HFF-Myc (cell line): ENCODE results near the gene MKRN2.

Experiments
- DNase-seq: peaks from one replicate; pipeline ENCODE4 v3.0.0-alpha.2; 2011; ENCODE audit warnings: low read depth; ENCODE audit errors: extremely low read depth
- H3K4me3 ChIP-seq: replicated peaks from 2 replicates; pipeline ENCODE4 v1.5.1; 2011; ENCODE audit warnings: low read depth, mild to moderate bottlenecking, control low read depth, low read length
- TF ChIP-seq, protein P1 (sequence below): IDR thresholded peaks from 2 replicates; pipeline ENCODE4 v1.5.1; 2012; ENCODE audit warnings: mild to moderate bottlenecking, low read depth, low read length, control low read depth; ENCODE audit errors: missing control alignments

MKRN2 gene

DNA sequence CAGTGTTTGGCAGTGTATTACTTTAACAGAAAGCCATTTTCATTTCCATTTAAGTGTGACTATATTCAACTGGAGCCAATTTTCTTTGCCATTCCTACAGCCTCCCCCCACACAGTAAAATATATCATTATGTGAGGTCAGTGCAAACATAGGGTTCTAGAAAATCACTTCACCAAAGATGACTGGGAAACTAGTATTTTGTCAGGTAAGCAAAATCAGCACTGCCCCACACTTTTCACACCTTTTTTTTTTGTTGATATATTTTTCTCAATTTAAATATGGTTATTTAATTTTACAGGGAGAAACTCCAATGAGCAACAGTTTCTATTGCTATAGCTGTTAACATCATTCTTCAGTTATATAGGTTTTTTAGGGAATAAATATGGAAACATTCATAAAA lies 41.3 kb upstream of the MKRN2 start:
- no peak for DNase-seq
- TF ChIP-seq, protein P1, sequence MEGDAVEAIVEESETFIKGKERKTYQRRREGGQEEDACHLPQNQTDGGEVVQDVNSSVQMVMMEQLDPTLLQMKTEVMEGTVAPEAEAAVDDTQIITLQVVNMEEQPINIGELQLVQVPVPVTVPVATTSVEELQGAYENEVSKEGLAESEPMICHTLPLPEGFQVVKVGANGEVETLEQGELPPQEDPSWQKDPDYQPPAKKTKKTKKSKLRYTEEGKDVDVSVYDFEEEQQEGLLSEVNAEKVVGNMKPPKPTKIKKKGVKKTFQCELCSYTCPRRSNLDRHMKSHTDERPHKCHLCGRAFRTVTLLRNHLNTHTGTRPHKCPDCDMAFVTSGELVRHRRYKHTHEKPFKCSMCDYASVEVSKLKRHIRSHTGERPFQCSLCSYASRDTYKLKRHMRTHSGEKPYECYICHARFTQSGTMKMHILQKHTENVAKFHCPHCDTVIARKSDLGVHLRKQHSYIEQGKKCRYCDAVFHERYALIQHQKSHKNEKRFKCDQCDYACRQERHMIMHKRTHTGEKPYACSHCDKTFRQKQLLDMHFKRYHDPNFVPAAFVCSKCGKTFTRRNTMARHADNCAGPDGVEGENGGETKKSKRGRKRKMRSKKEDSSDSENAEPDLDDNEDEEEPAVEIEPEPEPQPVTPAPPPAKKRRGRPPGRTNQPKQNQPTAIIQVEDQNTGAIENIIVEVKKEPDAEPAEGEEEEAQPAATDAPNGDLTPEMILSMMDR: no peak
- H3K4me3 ChIP-seq: no peak overlapping the region

DNA sequence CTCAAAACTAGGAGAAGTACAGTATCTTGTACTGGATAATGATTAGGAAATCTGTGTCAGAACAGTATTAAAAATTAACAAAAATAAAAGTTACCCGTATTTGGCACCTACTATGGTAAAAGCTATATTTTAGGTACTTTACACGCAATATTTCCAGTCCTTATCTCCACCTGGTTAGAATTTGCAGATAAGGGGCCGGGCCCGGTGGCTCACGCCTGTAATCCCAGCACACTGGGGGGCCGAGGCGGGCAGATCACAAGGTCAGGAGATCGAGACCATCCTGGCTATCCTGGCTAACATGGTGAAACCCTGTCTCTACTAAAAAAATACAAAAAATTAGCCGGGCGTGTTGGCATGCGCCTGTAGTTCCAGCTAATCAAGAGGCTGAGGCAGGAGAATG lies 40.0 kb upstream of the MKRN2 start:
- DNase-seq: no peak
- H3K4me3 ChIP-seq: no peak overlapping the region
- TF ChIP-seq, protein P1: no peak

DNA sequence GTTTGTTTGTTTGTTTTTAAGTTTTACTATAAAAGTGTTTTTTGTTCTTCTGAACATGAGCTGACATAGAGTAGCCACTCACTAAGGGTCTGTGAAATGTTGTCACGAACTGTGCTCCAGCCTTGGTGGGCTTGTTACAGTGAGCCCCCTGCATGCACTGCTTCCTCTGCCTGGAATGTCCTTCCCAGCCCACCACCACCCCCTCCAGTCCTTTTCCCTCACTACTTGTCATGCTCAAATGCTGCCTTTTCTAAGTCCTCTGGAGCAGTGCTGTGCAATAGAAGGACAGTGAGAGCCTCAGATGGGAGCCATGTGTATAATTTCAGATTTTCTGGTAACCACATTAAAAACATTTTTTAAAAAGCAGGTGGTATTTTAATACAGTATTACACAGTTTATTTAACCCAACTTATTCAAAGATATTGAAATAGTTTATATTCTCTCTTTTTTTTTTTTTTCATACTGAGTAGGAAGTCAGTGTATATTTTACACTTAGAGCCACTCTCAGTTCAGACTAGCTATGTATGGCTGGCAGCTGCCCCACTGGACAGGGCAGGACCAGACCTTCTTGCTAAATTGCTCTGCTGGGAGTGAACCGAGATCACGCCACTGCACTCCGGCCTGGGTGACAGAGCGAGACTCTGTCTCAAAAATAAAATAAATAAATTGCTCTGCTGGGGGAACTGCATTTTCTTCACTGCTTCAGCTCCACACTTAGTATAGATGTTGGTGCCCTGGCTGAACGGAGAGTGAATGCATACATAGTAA lies 38.4 kb upstream of the MKRN2 start:
- TF ChIP-seq, protein P1: no peak
- DNase-seq: no peak
- no peak overlapping the region for H3K4me3 ChIP-seq

DNA sequence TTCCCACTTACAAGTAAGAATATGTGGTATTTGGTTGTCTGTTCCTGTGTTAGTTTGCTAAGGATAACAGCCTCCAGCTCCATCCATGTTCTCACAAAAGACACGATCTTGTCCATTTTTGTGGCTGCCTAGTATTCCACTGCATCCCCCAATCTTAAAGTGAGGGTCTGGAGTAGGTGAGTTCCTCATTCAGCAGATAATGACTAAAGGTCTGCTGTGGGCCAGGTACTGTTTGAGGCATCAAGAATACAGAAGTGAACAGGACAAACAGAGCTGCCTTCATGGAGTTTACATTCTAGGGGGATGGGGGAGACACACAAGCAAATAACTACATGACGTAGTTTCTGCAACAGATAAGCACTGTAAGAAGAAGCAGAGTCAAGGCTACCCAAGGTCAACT lies 35.9 kb upstream of the MKRN2 start:
- TF ChIP-seq, protein P1: no peak
- no peak for DNase-seq
- no peak overlapping the region for H3K4me3 ChIP-seq

DNA sequence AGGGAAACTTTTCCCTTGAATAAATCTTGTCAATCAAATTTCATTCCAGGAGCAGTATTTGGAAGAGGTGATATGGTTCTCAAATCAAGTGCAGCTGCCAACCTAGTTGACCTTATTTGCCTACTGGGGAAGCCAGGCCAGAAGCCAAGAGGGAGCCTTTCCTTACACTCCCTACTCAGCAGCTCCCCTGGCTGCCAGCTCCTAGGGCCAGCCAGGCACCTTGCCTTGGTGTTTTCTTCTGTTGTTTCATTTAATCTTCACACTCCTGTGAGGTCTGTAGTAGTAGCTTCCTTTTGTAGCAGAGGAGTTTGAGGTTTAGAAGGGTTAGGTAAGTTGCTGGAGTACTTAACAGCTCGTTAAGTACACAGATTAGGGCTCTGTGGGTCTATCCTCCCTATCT lies 34.2 kb upstream of the MKRN2 start:
- DNase-seq: no peak
- TF ChIP-seq, protein P1: no peak
- no peak overlapping the region for H3K4me3 ChIP-seq

DNA sequence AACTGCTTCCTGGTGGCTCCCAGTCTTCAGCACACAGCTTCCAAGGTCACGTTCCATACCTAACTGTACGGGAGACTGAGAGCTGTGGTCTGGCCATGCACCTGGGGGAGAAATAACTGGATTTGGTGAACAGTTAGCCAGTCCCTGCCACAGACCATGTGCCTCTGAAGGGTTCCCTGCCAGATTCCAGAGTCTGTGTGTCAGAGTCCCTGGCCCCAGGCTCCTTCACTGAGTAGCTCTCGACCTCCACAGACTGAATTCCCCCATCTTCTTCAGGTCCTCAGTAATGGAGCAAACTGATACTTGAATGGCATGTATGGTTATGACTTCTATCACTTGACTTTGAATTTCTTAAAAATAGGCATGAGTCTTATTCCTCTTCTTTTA lies 29.1 kb upstream of the MKRN2 start:
- no peak for DNase-seq
- H3K4me3 ChIP-seq: no peak overlapping the region
- TF ChIP-seq, protein P1: no peak

DNA sequence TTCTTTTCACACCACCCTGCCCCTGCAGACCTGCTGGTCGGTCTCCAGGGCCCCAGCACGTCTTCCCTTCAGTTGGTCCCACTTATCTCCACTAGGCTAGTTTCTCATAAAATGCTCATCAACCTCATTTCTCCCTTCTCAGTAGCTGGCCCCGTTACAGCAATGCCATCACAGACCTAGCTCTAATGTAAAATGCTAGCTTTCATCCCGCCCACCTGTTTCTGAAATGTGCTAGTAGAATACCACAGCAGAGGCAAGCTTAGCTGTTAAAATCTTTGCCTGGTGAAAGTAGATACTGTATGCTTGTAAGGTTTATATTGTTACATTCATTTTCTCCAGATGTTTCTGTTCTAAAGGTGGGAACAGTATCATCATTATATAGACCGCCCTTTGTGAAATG lies 24.7 kb upstream of the MKRN2 start:
- no peak for DNase-seq
- TF ChIP-seq, protein P1: no peak
- no peak overlapping the region for H3K4me3 ChIP-seq
